ENCODE data around the gene BRME1. TPM values are rescaled to one million over a fixed set of nuclear protein-coding genes. Genes with fewer than 3 reads are reported as not detected.

The BRME1 gene
- total RNA-seq, 1 experiment from 2014 or later, result 1.7 TPM

DNA sequence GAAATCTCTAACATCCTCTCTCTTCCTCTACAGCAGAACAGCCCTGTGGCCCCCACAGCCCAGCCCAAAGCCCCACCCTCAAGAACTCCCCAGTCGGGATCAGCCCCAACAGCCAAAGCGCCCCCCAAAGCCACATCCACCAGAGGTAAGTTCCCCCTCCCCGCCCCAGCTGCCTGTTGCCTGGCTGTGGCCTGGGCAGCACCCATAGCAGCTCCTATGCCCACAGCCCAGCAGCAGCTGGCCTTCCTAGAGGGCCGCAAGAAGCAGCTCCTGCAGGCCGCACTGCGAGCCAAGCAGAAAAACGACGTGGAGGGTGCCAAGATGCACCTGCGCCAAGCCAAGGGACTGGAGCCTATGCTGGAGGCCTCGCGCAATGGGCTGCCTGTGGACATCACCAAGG lies 14.6 kb upstream of the BRME1 start:
- H3K27me3 ChIP-seq (ENCODE audit: insufficient read depth, low read length), result no peaks in the 10 kb centered on the region
- intact Hi-C loops (cut with micrococcal nuclease), result no loop called here
- H4K20me1 ChIP-seq (ENCODE audit: insufficient read depth), result no peaks in the 10 kb centered on the region
- H3K9me3 ChIP-seq (ENCODE audit: control insufficient read depth in 1 of 2, insufficient read depth in 1 of 2, low read depth in 1 of 2, low read length in 2 of 2), result peaks cover 0 to 6% of the 10 kb centered on the region in 2 experiments; a peak in 1 of 4 replicates
- no peaks in the 10 kb centered on the region for H3K79me2 ChIP-seq (ENCODE audit: insufficient read depth, low read length)
- DNase-seq (ENCODE audit: low read depth, low spot score) (no peak), ATAC-seq (no peak)
- peaks cover 10 to 33% of the 10 kb centered on the region in 2 experiments for H3K36me3 ChIP-seq (ENCODE audit: control insufficient read depth in 1 of 2, insufficient read depth in 2 of 2, low read length in 2 of 2)
- H3K4me1 ChIP-seq (ENCODE audit: control insufficient read depth in 1 of 2, insufficient read depth in 2 of 2, low read length in 2 of 2), result no peaks in the 10 kb centered on the region
- no peak overlapping the region for H3K4me2 ChIP-seq (ENCODE audit: low read length)
- TF ChIP-seq, protein P1, sequence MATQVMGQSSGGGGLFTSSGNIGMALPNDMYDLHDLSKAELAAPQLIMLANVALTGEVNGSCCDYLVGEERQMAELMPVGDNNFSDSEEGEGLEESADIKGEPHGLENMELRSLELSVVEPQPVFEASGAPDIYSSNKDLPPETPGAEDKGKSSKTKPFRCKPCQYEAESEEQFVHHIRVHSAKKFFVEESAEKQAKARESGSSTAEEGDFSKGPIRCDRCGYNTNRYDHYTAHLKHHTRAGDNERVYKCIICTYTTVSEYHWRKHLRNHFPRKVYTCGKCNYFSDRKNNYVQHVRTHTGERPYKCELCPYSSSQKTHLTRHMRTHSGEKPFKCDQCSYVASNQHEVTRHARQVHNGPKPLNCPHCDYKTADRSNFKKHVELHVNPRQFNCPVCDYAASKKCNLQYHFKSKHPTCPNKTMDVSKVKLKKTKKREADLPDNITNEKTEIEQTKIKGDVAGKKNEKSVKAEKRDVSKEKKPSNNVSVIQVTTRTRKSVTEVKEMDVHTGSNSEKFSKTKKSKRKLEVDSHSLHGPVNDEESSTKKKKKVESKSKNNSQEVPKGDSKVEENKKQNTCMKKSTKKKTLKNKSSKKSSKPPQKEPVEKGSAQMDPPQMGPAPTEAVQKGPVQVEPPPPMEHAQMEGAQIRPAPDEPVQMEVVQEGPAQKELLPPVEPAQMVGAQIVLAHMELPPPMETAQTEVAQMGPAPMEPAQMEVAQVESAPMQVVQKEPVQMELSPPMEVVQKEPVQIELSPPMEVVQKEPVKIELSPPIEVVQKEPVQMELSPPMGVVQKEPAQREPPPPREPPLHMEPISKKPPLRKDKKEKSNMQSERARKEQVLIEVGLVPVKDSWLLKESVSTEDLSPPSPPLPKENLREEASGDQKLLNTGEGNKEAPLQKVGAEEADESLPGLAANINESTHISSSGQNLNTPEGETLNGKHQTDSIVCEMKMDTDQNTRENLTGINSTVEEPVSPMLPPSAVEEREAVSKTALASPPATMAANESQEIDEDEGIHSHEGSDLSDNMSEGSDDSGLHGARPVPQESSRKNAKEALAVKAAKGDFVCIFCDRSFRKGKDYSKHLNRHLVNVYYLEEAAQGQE (IDR thresholded peaks at IDR 0.05; ENCODE audit: low read depth), result no peak
- TF ChIP-seq EGR1 (IDR thresholded peaks at IDR 0.05; ENCODE audit: low read depth) (no peak), CTCF (IDR thresholded peaks at IDR 0.05 in 2 of 3, conservative IDR thresholded peaks at IDR 0.05 in 1 of 3; ENCODE audit: borderline replicate concordance in 1 of 3, insufficient read depth in 1 of 3, low read depth in 2 of 3, low read length in 2 of 3) (no peak), POLR2A (IDR thresholded peaks at IDR 0.05; ENCODE audit: borderline replicate concordance, extremely low read depth, insufficient read depth, insufficient read length) (no peak), SIN3A (IDR thresholded peaks at IDR 0.05; ENCODE audit: low read depth) (no peak), CBX3 (IDR thresholded peaks at IDR 0.05; ENCODE audit: low read depth) (no peak), TCF7L2 (IDR thresholded peaks at IDR 0.05; ENCODE audit: borderline replicate concordance, extremely low read depth, insufficient read depth, insufficient read length) (no peak)
- TF ChIP-seq, protein P2, sequence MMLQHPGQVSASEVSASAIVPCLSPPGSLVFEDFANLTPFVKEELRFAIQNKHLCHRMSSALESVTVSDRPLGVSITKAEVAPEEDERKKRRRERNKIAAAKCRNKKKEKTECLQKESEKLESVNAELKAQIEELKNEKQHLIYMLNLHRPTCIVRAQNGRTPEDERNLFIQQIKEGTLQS (IDR thresholded peaks at IDR 0.05), result no peak
- TF ChIP-seq, protein P3, sequence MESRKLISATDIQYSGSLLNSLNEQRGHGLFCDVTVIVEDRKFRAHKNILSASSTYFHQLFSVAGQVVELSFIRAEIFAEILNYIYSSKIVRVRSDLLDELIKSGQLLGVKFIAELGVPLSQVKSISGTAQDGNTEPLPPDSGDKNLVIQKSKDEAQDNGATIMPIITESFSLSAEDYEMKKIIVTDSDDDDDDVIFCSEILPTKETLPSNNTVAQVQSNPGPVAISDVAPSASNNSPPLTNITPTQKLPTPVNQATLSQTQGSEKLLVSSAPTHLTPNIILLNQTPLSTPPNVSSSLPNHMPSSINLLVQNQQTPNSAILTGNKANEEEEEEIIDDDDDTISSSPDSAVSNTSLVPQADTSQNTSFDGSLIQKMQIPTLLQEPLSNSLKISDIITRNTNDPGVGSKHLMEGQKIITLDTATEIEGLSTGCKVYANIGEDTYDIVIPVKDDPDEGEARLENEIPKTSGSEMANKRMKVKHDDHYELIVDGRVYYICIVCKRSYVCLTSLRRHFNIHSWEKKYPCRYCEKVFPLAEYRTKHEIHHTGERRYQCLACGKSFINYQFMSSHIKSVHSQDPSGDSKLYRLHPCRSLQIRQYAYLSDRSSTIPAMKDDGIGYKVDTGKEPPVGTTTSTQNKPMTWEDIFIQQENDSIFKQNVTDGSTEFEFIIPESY (IDR thresholded peaks at IDR 0.05; ENCODE audit: extremely low read depth, insufficient replicate concordance, low read length), result no peak
- no peak overlapping the region for H3K27ac ChIP-seq (ENCODE audit: low read depth, low read length)
- H2AFZ ChIP-seq (ENCODE audit: low read depth, low read length, poor library complexity, severe bottlenecking), result no peak overlapping the region
- H3K9me2 ChIP-seq (ENCODE audit: insufficient read depth), result no peaks in the 10 kb centered on the region
- H3K4me3 ChIP-seq (replicated peaks in 1 of 2; ENCODE audit: low read depth in 1 of 2, low read length in 2 of 2), result no peak overlapping the region
- ChIA-PET RAD21 (ENCODE audit: low non-redundant PET in 1 of 2, low total read pairs in 2 of 2, uncharacterized antibody in 2 of 2, unreplicated experiment in 2 of 2) (no interaction called here), POLR2A (no interaction called here), CTCF (no interaction called here)
- no peak overlapping the region for H3K9ac ChIP-seq (ENCODE audit: low read length)
- BruUV-seq (replicated peaks), result no TSS peak
